Epidermal melanocyte (primary cell): ENCODE data around the gene PTPRM.
"Not testable (repeated sequence)": the region's sequence is repeated elsewhere in the genome, so short reads cannot be mapped to it uniquely, and the experiment has no call there.

Experiments
- DNase-seq: peaks from one replicate; pipeline ENCODE4 v3.0.0; 2011; ENCODE audit warnings: low spot score; ENCODE audit not compliant: insufficient read length

PTPRM gene

GRCh38 chr18:7722955-7723354, 155.8 kb downstream of the PTPRM start:
- no peak for DNase-seq

GRCh38 chr18:7723558-7723957, 156.4 kb downstream of the PTPRM start:
- no peak for DNase-seq

- DNase-seq: no peak
These were observed 158.4 kb downstream of the PTPRM start for GRCh38 chr18:7725473-7725872.

- no peak for DNase-seq
These were observed 158.8 kb downstream of the PTPRM start for GRCh38 chr18:7725897-7726296.

GRCh38 chr18:7726522-7726921, 159.4 kb downstream of the PTPRM start:
- DNase-seq: no peak

- DNase-seq: no peak
These were observed 160.4 kb downstream of the PTPRM start for GRCh38 chr18:7727361-7728076.

GRCh38 chr18:7728297-7728696, 161.2 kb downstream of the PTPRM start:
- DNase-seq: no peak

GRCh38 chr18:7729868-7730267, 162.8 kb downstream of the PTPRM start:
- no peak for DNase-seq

GRCh38 chr18:7730682-7731081, 163.6 kb downstream of the PTPRM start:
- DNase-seq: no peak

GRCh38 chr18:7733642-7734041, 166.5 kb downstream of the PTPRM start:
- DNase-seq: no peak

- DNase-seq: no peak
These were observed 168.1 kb downstream of the PTPRM start for GRCh38 chr18:7735196-7735595.

- no peak for DNase-seq
These were observed 168.6 kb downstream of the PTPRM start for GRCh38 chr18:7735626-7736175.

GRCh38 chr18:7736526-7736925, 169.4 kb downstream of the PTPRM start:
- not testable (repeated sequence) for DNase-seq

- DNase-seq: no peak
These were observed 170.4 kb downstream of the PTPRM start for GRCh38 chr18:7737550-7737949.

- DNase-seq: no peak
These were observed 173.7 kb downstream of the PTPRM start for GRCh38 chr18:7740821-7741220.

GRCh38 chr18:7741640-7742039, 174.5 kb downstream of the PTPRM start:
- DNase-seq: no peak

- DNase-seq: no peak
These were observed 175.1 kb downstream of the PTPRM start for GRCh38 chr18:7742224-7742623.

GRCh38 chr18:7743256-7743655, 176.1 kb downstream of the PTPRM start:
- no peak for DNase-seq

- no peak for DNase-seq
These were observed 179.0 kb downstream of the PTPRM start for GRCh38 chr18:7746106-7746505.

GRCh38 chr18:7748251-7749007, 181.3 kb downstream of the PTPRM start:
- no peak for DNase-seq

GRCh38 chr18:7749008-7749405, 181.9 kb downstream of the PTPRM start:
- no peak for DNase-seq

- no peak for DNase-seq
These were observed 182.4 kb downstream of the PTPRM start for GRCh38 chr18:7749510-7749981.
